ENCODE data around the gene WDR70. TPM values are rescaled to one million over a fixed set of nuclear protein-coding genes. Genes with fewer than 3 reads are reported as not detected.

The WDR70 gene
- total RNA-seq, 1 experiment from 2014 or later, result 55.2 TPM

GRCh38 chr5:37575541-37576489, 196.7 kb downstream of the WDR70 start:
- Histone ChIP-seq H3K9me3 (ENCODE audit: low read depth, low read length, poor library complexity, severe bottlenecking) (no peaks in the 10 kb centered on the region), H3K4me1 (ENCODE audit: insufficient read depth, low read length, poor library complexity, severe bottlenecking) (peaks cover 86% of the 10 kb centered on the region), H3K27me3 (replicated peaks; ENCODE audit: insufficient read depth, low read depth, low read length, poor library complexity) (no peaks in the 10 kb centered on the region), H3K27ac (ENCODE audit: low read depth, low read length, poor library complexity, severe bottlenecking) (peak overlapping the region; percentile 98), H3K4me3 (ENCODE audit: low read depth, low read length, poor library complexity, severe bottlenecking) (no peak overlapping the region), H3K36me3 (ENCODE audit: insufficient read depth, low read length, poor library complexity, severe bottlenecking) (no peaks in the 10 kb centered on the region)
- TF ChIP-seq EZH2 (IDR thresholded peaks at IDR 0.05; ENCODE audit: borderline replicate concordance, low read depth, low read length, poor library complexity, severe bottlenecking) (no peak), CTCF (conservative IDR thresholded peaks at IDR 0.05; ENCODE audit: low read depth, low read length) (no peak)
- ChIA-PET POLR2A (ENCODE audit: low non-redundant PET) (interaction anchor here (0.5 to 0.8 kb wide), 3 partner anchors 209 to 1507 kb away, joined by 3 to 5 read pairs (median 5); no protein-coding TSS in a partner anchor), CTCF (interaction anchor here (0.6 to 1.1 kb wide), 2 partner anchors 163 to 175 kb away, joined by 3 to 4 read pairs; no protein-coding TSS in a partner anchor)
- no TSS peak for BruUV-seq (replicated peaks)
- intact Hi-C loops (cut with micrococcal nuclease; ENCODE audit: unreplicated experiment), result loop anchor here (1.0 to 10.0 kb wide), 6 partner anchors 23 to 1509 kb away; partner anchors contain the start of gene UGT3A2
- peak; percentile 95 for DNase-seq (ENCODE audit: low spot score)

GRCh38 chr5:37576552-37576951, 197.4 kb downstream of the WDR70 start:
- ChIA-PET POLR2A (ENCODE audit: low non-redundant PET) (interaction anchor here (0.5 to 0.8 kb wide), 5 partner anchors 26 to 1508 kb away, joined by 3 to 8 read pairs (median 5); no protein-coding TSS in a partner anchor), CTCF (interaction anchor here (1.1 kb wide), 1 partner anchor 163 kb away, joined by 4 read pairs; no protein-coding TSS in a partner anchor)
- intact Hi-C loops (cut with micrococcal nuclease; ENCODE audit: unreplicated experiment), result loop anchor here (5.0 to 10.0 kb wide), 4 partner anchors 112 to 1509 kb away; partner anchors contain the start of gene UGT3A2
- no peaks in the 10 kb centered on the region for H3K27me3 ChIP-seq (replicated peaks; ENCODE audit: insufficient read depth, low read depth, low read length, poor library complexity)
- peaks cover 87% of the 10 kb centered on the region for H3K4me1 ChIP-seq (ENCODE audit: insufficient read depth, low read length, poor library complexity, severe bottlenecking)
- BruUV-seq (replicated peaks), result TSS peak; percentile 89
- H3K4me3 ChIP-seq (ENCODE audit: low read depth, low read length, poor library complexity, severe bottlenecking), result no peak overlapping the region
- no peaks in the 10 kb centered on the region for H3K36me3 ChIP-seq (ENCODE audit: insufficient read depth, low read length, poor library complexity, severe bottlenecking)
- peak; percentile 47 for DNase-seq (ENCODE audit: low spot score)
- H3K9me3 ChIP-seq (ENCODE audit: low read depth, low read length, poor library complexity, severe bottlenecking), result no peaks in the 10 kb centered on the region
- TF ChIP-seq EZH2 (IDR thresholded peaks at IDR 0.05; ENCODE audit: borderline replicate concordance, low read depth, low read length, poor library complexity, severe bottlenecking) (no peak), CTCF (conservative IDR thresholded peaks at IDR 0.05; ENCODE audit: low read depth, low read length) (no peak)
- H3K27ac ChIP-seq (ENCODE audit: low read depth, low read length, poor library complexity, severe bottlenecking), result peak overlapping the region; percentile 98

- BruUV-seq (replicated peaks), result no TSS peak
- Histone ChIP-seq H3K9me3 (ENCODE audit: low read depth, low read length, poor library complexity, severe bottlenecking) (no peaks in the 10 kb centered on the region), H3K27ac (ENCODE audit: low read depth, low read length, poor library complexity, severe bottlenecking) (peak overlapping the region; percentile 98), H3K27me3 (replicated peaks; ENCODE audit: insufficient read depth, low read depth, low read length, poor library complexity) (no peaks in the 10 kb centered on the region), H3K4me3 (ENCODE audit: low read depth, low read length, poor library complexity, severe bottlenecking) (no peak overlapping the region), H3K4me1 (ENCODE audit: insufficient read depth, low read length, poor library complexity, severe bottlenecking) (peaks cover 79% of the 10 kb centered on the region), H3K36me3 (ENCODE audit: insufficient read depth, low read length, poor library complexity, severe bottlenecking) (no peaks in the 10 kb centered on the region)
- intact Hi-C loops (cut with micrococcal nuclease; ENCODE audit: unreplicated experiment), result loop anchor here (5.0 to 10.0 kb wide), 4 partner anchors 113 to 1511 kb away; partner anchors contain the start of gene UGT3A2
- ChIA-PET POLR2A (ENCODE audit: low non-redundant PET) (no interaction called here), CTCF (no interaction called here)
- no peak for TF ChIP-seq CTCF (conservative IDR thresholded peaks at IDR 0.05; ENCODE audit: low read depth, low read length)
- no peak for TF ChIP-seq EZH2 (IDR thresholded peaks at IDR 0.05; ENCODE audit: borderline replicate concordance, low read depth, low read length, poor library complexity, severe bottlenecking)
- DNase-seq (ENCODE audit: low spot score), result no peak
Measured at GRCh38 chr5:37578176-37578575, 199.1 kb downstream of the WDR70 start.
